IMR-90 (cell line): Measurements from ENCODE around the gene TP53TG5. TPM values are rescaled to one million over a fixed set of nuclear protein-coding genes. Genes with fewer than 3 reads are reported as not detected.
A peak's percentile ranks its signal among the peaks of the same experiment; 100 is the strongest.

Experiments
- ATAC-seq: fragments of 200-7000 bp; cut with Tn5 transposase; 2 replicates; pipeline ENCODE4 v1.9.1; 2020; ENCODE audit warnings: low read depth, mild to moderate bottlenecking, moderate library complexity
- BruUV-seq: library from RNA; stranded (reverse); fragments of 400-500 nt; replicated peaks from 2 replicates; lab custom pipeline; 2021; lab: Mats Ljungman, UMichigan
- CTCF ChIA-PET: fragments of 300-600 bp; formaldehyde crosslinking; extraction: SDS; loops from one replicate; lab custom pipeline; 2021; ENCODE audit warnings: antibody characterized with exemption; lab: Yijun Ruan, JAX
- POLR2A ChIA-PET: fragments of 300-600 bp; sonication (Branson Sonifier 250); formaldehyde crosslinking; loops from one replicate; lab custom pipeline; 2022; ENCODE audit warnings: antibody characterized with exemption; ENCODE audit not compliant: unreplicated experiment; lab: Charles Lee
- DNase-seq: peaks from one replicate; pipeline ENCODE4 v3.0.0; 2013
- H2AFZ ChIP-seq: replicated peaks from 2 replicates; pipeline ENCODE3; 2013; ENCODE audit warnings: low read length, mild to moderate bottlenecking; ENCODE audit not compliant: poor library complexity
- H2AK5ac ChIP-seq: 2 replicates; pipeline ENCODE4 v1.6.1; 2013; ENCODE audit warnings: low read depth, low read length, inconsistent platforms
- H2AK9ac ChIP-seq: replicated peaks from 2 replicates; pipeline ENCODE3; 2013; ENCODE audit warnings: mild to moderate bottlenecking, low read depth, low read length, moderate library complexity; ENCODE audit not compliant: poor library complexity
- H2BK120ac ChIP-seq: 2 replicates; pipeline ENCODE4 v1.6.1; 2013; ENCODE audit warnings: low read depth, low read length, inconsistent platforms
- H2BK15ac ChIP-seq: 3 replicates; pipeline ENCODE4 v1.6.1; 2013; ENCODE audit warnings: low read depth, low read length, inconsistent platforms
- H2BK20ac ChIP-seq: 2 replicates; pipeline ENCODE4 v1.6.1; 2013; ENCODE audit warnings: low read depth, mild to moderate bottlenecking, inconsistent platforms, low read length, moderate library complexity
- H2BK5ac ChIP-seq: 2 replicates; pipeline ENCODE4 v1.6.1; 2013; ENCODE audit warnings: mild to moderate bottlenecking, low read depth, low read length, inconsistent platforms; ENCODE audit not compliant: poor library complexity, severe bottlenecking
- H3K14ac ChIP-seq: replicated peaks from 2 replicates; pipeline ENCODE4 v1.6.1; 2013; ENCODE audit warnings: low read depth, low read length, inconsistent platforms
- H3K18ac ChIP-seq: 2 replicates; pipeline ENCODE4 v1.6.1; 2013; ENCODE audit warnings: low read depth, low read length, control low read depth
- H3K23ac ChIP-seq: 2 replicates; pipeline ENCODE4 v1.6.1; 2013; ENCODE audit warnings: low read depth, low read length, inconsistent platforms
- H3K27ac ChIP-seq: 2 replicates; pipeline ENCODE4 v1.5.1; 2013; ENCODE audit warnings: mild to moderate bottlenecking, control low read depth, low read length; ENCODE audit not compliant: insufficient read depth
- H3K27me3 ChIP-seq: 2 replicates; pipeline ENCODE4 v1.6.1; 2013; ENCODE audit warnings: low read length; ENCODE audit not compliant: control insufficient read depth, insufficient read depth
- H3K36me3 ChIP-seq: 2 replicates; pipeline ENCODE4 v1.6.1; 2013; ENCODE audit warnings: low read length, mixed read lengths; ENCODE audit not compliant: control insufficient read depth, insufficient read depth
- H3K4ac ChIP-seq: 2 replicates; pipeline ENCODE4 v1.6.1; 2013; ENCODE audit warnings: low read depth, low read length, inconsistent platforms
- H3K4me1 ChIP-seq: 2 replicates; pipeline ENCODE4 v1.6.1; 2013; ENCODE audit warnings: low read length, mixed read lengths; ENCODE audit not compliant: control insufficient read depth, insufficient read depth
- H3K4me2 ChIP-seq: 2 replicates; pipeline ENCODE4 v1.6.1; 2013; ENCODE audit warnings: low read depth, mild to moderate bottlenecking, control low read depth, low read length, moderate library complexity
- H3K4me3 ChIP-seq: 2 replicates; pipeline ENCODE4 v1.5.1; 2013; ENCODE audit warnings: low read depth, mild to moderate bottlenecking, control low read depth, low read length, moderate library complexity; ENCODE audit not compliant: insufficient read depth
- H3K56ac ChIP-seq: 2 replicates; pipeline ENCODE4 v1.6.1; 2013; ENCODE audit warnings: low read length, inconsistent platforms; ENCODE audit not compliant: insufficient read depth; ENCODE audit errors: extremely low read depth
- H3K79me1 ChIP-seq, 2 experiments: 2 replicates each; pipeline ENCODE4 v1.6.1; 2013; ENCODE audit warnings: low read length in 2 of 2, inconsistent platforms in 1 of 2, low read depth in 1 of 2
- H3K9ac ChIP-seq: 2 replicates; pipeline ENCODE4 v1.6.1; 2013; ENCODE audit warnings: low read depth, low read length, control low read depth
- H3K9me1 ChIP-seq: 2 replicates; pipeline ENCODE4 v1.6.1; 2013; ENCODE audit warnings: low read length, inconsistent platforms; ENCODE audit not compliant: insufficient read depth
- H3K9me3 ChIP-seq: 2 replicates; pipeline ENCODE4 v1.6.1; 2013; ENCODE audit warnings: low read length; ENCODE audit not compliant: control insufficient read depth, insufficient read depth
- H4K20me1 ChIP-seq: 2 replicates; pipeline ENCODE4 v1.6.1; 2013; ENCODE audit warnings: low read length, inconsistent platforms; ENCODE audit not compliant: insufficient read depth
- H4K5ac ChIP-seq: 2 replicates; pipeline ENCODE4 v1.6.1; 2013; ENCODE audit warnings: mild to moderate bottlenecking, low read depth, low read length, control low read depth
- H4K8ac ChIP-seq, 2 experiments: 2 replicates each; pipeline ENCODE4 v1.6.1; 2013; ENCODE audit warnings: low read depth in 2 of 2, low read length in 2 of 2, control low read depth in 1 of 2, inconsistent platforms in 1 of 2
- H4K91ac ChIP-seq: 2 replicates; pipeline ENCODE4 v1.6.1; 2013; ENCODE audit warnings: low read depth, low read length, inconsistent platforms; ENCODE audit not compliant: insufficient read depth
- BHLHE40 ChIP-seq: fragments of 150-350 bp; IDR thresholded peaks from 2 replicates; pipeline ENCODE4 v1.6.1; 2016; ENCODE audit warnings: mild to moderate bottlenecking, low read depth, low read length
- CEBPB ChIP-seq: IDR thresholded peaks from 2 replicates; pipeline ENCODE4 v1.6.1; 2012; ENCODE audit warnings: low read depth, low read length, improper control_type of control experiment
- CHD1 ChIP-seq: IDR thresholded peaks from 2 replicates; pipeline ENCODE4 v1.6.1; 2012; ENCODE audit warnings: low read depth, low read length, improper control_type of control experiment
- CTCF ChIP-seq: conservative IDR thresholded peaks from 2 replicates; pipeline ENCODE4 v1.5.1; 2012; ENCODE audit warnings: mild to moderate bottlenecking, low read depth, low read length, improper control_type of control experiment
- ELK1 ChIP-seq: fragments of 150-350 bp; IDR thresholded peaks from 2 replicates; pipeline ENCODE4 v1.6.1; 2016; ENCODE audit warnings: low read depth, mild to moderate bottlenecking, low read length, moderate library complexity, borderline replicate concordance
- FOS ChIP-seq: fragments of 150-350 bp; IDR thresholded peaks from 2 replicates; pipeline ENCODE4 v1.6.1; 2016; ENCODE audit warnings: low read depth, low read length
- MAZ ChIP-seq: IDR thresholded peaks from 2 replicates; pipeline ENCODE4 v1.6.1; 2012; ENCODE audit warnings: low read depth, mild to moderate bottlenecking, low read length, improper control_type of control experiment, moderate library complexity, borderline replicate concordance
- MXI1 ChIP-seq: IDR thresholded peaks from 2 replicates; pipeline ENCODE4 v1.6.1; 2012; ENCODE audit warnings: low read depth, mild to moderate bottlenecking, low read length, moderate library complexity, borderline replicate concordance
- POLR2A ChIP-seq: IDR thresholded peaks from 2 replicates; pipeline ENCODE4 v1.6.1; 2012; ENCODE audit warnings: mild to moderate bottlenecking, low read depth, low read length
- RAD21 ChIP-seq: IDR thresholded peaks from 2 replicates; pipeline ENCODE4 v1.6.1; 2012; ENCODE audit warnings: low read length, improper control_type of control experiment
- RCOR1 ChIP-seq: IDR thresholded peaks from 2 replicates; pipeline ENCODE4 v1.6.1; 2012; ENCODE audit warnings: mild to moderate bottlenecking, low read length, improper control_type of control experiment; ENCODE audit not compliant: insufficient replicate concordance
- RFX5 ChIP-seq: IDR thresholded peaks from 2 replicates; pipeline ENCODE4 v1.8.0; 2012; ENCODE audit warnings: low read depth, mild to moderate bottlenecking, low read length, moderate library complexity
- USF2 ChIP-seq: fragments of 150-350 bp; IDR thresholded peaks from 2 replicates; pipeline ENCODE4 v1.6.1; 2017; ENCODE audit warnings: mild to moderate bottlenecking, antibody characterized with exemption, low read length, low read depth
- whole genome bisulfite sequencing, 2 experiments: methylation state at CpG; one replicate each; pipeline versions ENCODE4 v1.1.5 to v1.1.7; 2013; ENCODE audit warnings: missing lambda C conversion rate in 2 of 2; ENCODE audit not compliant: insufficient read length in 1 of 2; ENCODE audit errors: extremely low coverage in 2 of 2; 5-methylcytosine and 5-hydroxymethylcytosine counted together
- dilution Hi-C: fragments of 300-500 bp; cut with HindIII; formaldehyde crosslinking; loops from one replicate; pipeline ENCODE4 v1.14.3; 2018; ENCODE audit warnings: low sequenced_read_pairs; ENCODE audit not compliant: unreplicated experiment
- in situ Hi-C: fragments of 300-500 bp; cut with MboI; formaldehyde crosslinking; loops from 3 replicates; pipeline ENCODE4 v1.14.3; 2019; ENCODE audit warnings: low sequenced_read_pairs, inconsistent platforms, mixed read lengths
- intact Hi-C: fragments of 100-400 bp; cut with micrococcal nuclease; formaldehyde crosslinking; loops from 2 replicates; pipeline ENCODE4 v1.10.0; 2022
- polyA plus RNA-seq, 3 experiments: library from polyadenylated mRNA; depleted of rRNA; stranded (reverse); fragments of >200 nt; gene quantifications; 2 replicates each; pipeline ENCODE4 v1.2.3, GENCODE V29; 2012; ENCODE audit warnings: low replicate concordance in 1 of 3
- total RNA-seq: library from RNA; depleted of rRNA; stranded (reverse); fragments of >200 nt; gene quantifications from 2 replicates; pipeline ENCODE4 v1.2.3, GENCODE V29; 2012

The TP53TG5 gene
- total and polyA plus RNA-seq, 2 of the 4 experiments (the other 2 are of a cell fraction) = not detected

- Histone ChIP-seq H2AK9ac (peak overlapping the region; percentile 62), H4K8ac (peak overlapping the region; percentile 57 to 59), H3K9me1 (peaks cover 19% of the 10 kb centered on the region), H3K36me3 (no peaks in the 10 kb centered on the region), H3K9ac (0 out of 2 replicates have a peak overlapping the region, but pooled peaks have one; percentile 2), H3K56ac (no peak overlapping the region), H4K5ac (peak overlapping the region; percentile 11; the same call in 1 of the 2 replicates), H3K14ac (peak overlapping the region; percentile 24; the same call in 1 of the 2 replicates), H2AFZ (peak overlapping the region; percentile 77), H2BK15ac (peak overlapping the region; percentile 73; the same call in 2 of the 3 replicates), H3K23ac (no peak overlapping the region; the same call in 1 of the 2 replicates), H2BK5ac (peak overlapping the region; percentile 30), H3K18ac (peak overlapping the region; percentile 32), H3K9me3 (no peaks in the 10 kb centered on the region), H3K27me3 (no peaks in the 10 kb centered on the region), H3K4me2 (peak overlapping the region; percentile 16), H2BK120ac (peak overlapping the region; percentile 68), H2BK20ac (peak overlapping the region; percentile 58), H3K4me1 (peaks cover 32% of the 10 kb centered on the region), H3K4me3 (no peak overlapping the region), H3K27ac (peak overlapping the region; percentile 49), H3K4ac (peak overlapping the region; percentile 39), H4K20me1 (peaks cover 5% of the 10 kb centered on the region; the same call in 1 of the 2 replicates), H2AK5ac (peak overlapping the region; percentile 87), H4K91ac (peak overlapping the region; percentile 41), H3K79me1 (peaks cover under 1 to 19% of the 10 kb centered on the region in 2 experiments; a peak in 3 of 4 replicates)
- DNase-seq (peak; percentile 73), ATAC-seq (peak; percentile 5)
- BruUV-seq = no TSS peak
- in situ Hi-C loops = loop anchor here (5.0 kb wide), 1 partner anchor 79 kb away; no protein-coding TSS in a partner anchor
- POLR2A ChIA-PET = no interaction called here
- WGBS, 2 experiments = 94% methylated on average over 2 of the region's 10 CpGs; no CpG with 5 or more reads in 1 of the 2 experiments
- CTCF ChIA-PET = interaction anchor here (1.0 kb wide), 1 partner anchor 15 kb away, joined by 3 read pairs; no protein-coding TSS in a partner anchor
- intact Hi-C loops = no loop called here
- dilution Hi-C loops = no loop called here
- peak; percentile 59; the same call in 1 of the 2 replicates for TF ChIP-seq BHLHE40
- no peak for TF ChIP-seq FOS
- peak; percentile 85 for TF ChIP-seq CEBPB
- TF ChIP-seq CTCF = no peak
- TF ChIP-seq ELK1 = no peak
- TF ChIP-seq MXI1 = peak; percentile 92
- peak; percentile 6 for TF ChIP-seq RCOR1
- no peak for TF ChIP-seq CHD1
- no peak for TF ChIP-seq RAD21
- TF ChIP-seq MAZ = peak; percentile 22; the same call in 1 of the 2 replicates
- peak; percentile 75 for TF ChIP-seq USF2
- no peak for TF ChIP-seq POLR2A
- no peak for TF ChIP-seq RFX5
Observed at GRCh38 chr20:45358282-45359068, 19.6 kb downstream of the TP53TG5 start.
